Adrenal gland (tissue), 5 donors: ENCODE measurements around the gene KIF6.

Experiments used
- POLR2A ChIP-seq, 2 donors: fragments of 450-650 bp; IDR thresholded peaks; one replicate each; pipeline ENCODE4 v1.6.1; 2017; ENCODE audit warnings: antibody characterized with exemption in 2 of 2, mild to moderate bottlenecking in 2 of 2, moderate library complexity in 1 of 2
- TF ChIP-seq, protein P1 (sequence below), 6 experiments: fragments of 450-650 bp in 4 of 6; fragments of 200-600 bp in 2 of 6; sonication (generic) in 1 of 6; IDR thresholded peaks; 1 replicate in 5 of 6; 2 replicates in 1 of 6; pipeline versions ENCODE4 v1.5.1 to v1.8.0; 2016 to 2021; ENCODE audit warnings: antibody characterized with exemption in 6 of 6, mild to moderate bottlenecking in 2 of 6, moderate library complexity in 1 of 6
- donor health status: DM: no; HTN: no; CAD: no.

GRCh38 chr6:39328066-39328465, 397.1 kb downstream of the KIF6 start:
- no peak for TF ChIP-seq POLR2A (IDR thresholded peaks at IDR 0.05)
- TF ChIP-seq, protein P1, sequence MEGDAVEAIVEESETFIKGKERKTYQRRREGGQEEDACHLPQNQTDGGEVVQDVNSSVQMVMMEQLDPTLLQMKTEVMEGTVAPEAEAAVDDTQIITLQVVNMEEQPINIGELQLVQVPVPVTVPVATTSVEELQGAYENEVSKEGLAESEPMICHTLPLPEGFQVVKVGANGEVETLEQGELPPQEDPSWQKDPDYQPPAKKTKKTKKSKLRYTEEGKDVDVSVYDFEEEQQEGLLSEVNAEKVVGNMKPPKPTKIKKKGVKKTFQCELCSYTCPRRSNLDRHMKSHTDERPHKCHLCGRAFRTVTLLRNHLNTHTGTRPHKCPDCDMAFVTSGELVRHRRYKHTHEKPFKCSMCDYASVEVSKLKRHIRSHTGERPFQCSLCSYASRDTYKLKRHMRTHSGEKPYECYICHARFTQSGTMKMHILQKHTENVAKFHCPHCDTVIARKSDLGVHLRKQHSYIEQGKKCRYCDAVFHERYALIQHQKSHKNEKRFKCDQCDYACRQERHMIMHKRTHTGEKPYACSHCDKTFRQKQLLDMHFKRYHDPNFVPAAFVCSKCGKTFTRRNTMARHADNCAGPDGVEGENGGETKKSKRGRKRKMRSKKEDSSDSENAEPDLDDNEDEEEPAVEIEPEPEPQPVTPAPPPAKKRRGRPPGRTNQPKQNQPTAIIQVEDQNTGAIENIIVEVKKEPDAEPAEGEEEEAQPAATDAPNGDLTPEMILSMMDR (IDR thresholded peaks at IDR 0.05) = no peak
